K562 (cell line): Measurements from ENCODE around the gene PIGX. TPM values are rescaled to one million over a fixed set of nuclear protein-coding genes. Genes with fewer than 3 reads are reported as not detected.

Source experiments
- CSDE1 ChIP-seq, 2 experiments: fragments of 450-650 bp; IDR thresholded peaks; 2 replicates each; pipeline ENCODE4 v1.6.1; 2016; ENCODE audit warnings: mild to moderate bottlenecking in 1 of 2
- MTA3 ChIP-seq: fragments of 450-650 bp; formaldehyde crosslinking; IDR thresholded peaks from 2 replicates; pipeline ENCODE4 v1.6.1; 2017; ENCODE audit warnings: mild to moderate bottlenecking, borderline replicate concordance
- NR3C1 ChIP-seq: sonication (generic); formaldehyde crosslinking; IDR thresholded peaks from 2 replicates; pipeline ENCODE4 v1.8.1; 2022; ENCODE audit warnings: missing genetic modification reagents
- STAG1 ChIP-seq: sonication (generic); formaldehyde crosslinking; IDR thresholded peaks from 2 replicates; pipeline ENCODE4 v1.5.0; 2020; ENCODE audit warnings: missing genetic modification reagents, borderline replicate concordance
- TEAD4 ChIP-seq, 2 experiments: sonication (generic) in 1 of 2; formaldehyde crosslinking in 1 of 2; IDR thresholded peaks; 2 replicates each; pipeline versions ENCODE4 v1.6.1 to v1.8.0; 2012 to 2022; ENCODE audit warnings: borderline replicate concordance in 1 of 2, inconsistent platforms in 1 of 2, low read length in 1 of 2, mild to moderate bottlenecking in 1 of 2, missing genetic modification reagents in 1 of 2
- ZKSCAN8 ChIP-seq: fragments of 200-800 bp; sonication (Bioruptor generic); IDR thresholded peaks from 2 replicates; pipeline ENCODE4 v1.6.1; 2016; ENCODE audit warnings: missing genetic modification characterization, missing compliant biosample characterization
- ZNF143 ChIP-seq: sonication (generic); formaldehyde crosslinking; IDR thresholded peaks from 2 replicates; pipeline ENCODE4 v1.9.0; 2022; ENCODE audit warnings: mild to moderate bottlenecking, missing genetic modification reagents
- ZNF668 ChIP-seq: fragments of 250-450 bp; sonication (Bioruptor Pico); IDR thresholded peaks from 2 replicates; pipeline ENCODE4 v1.8.0; 2022; ENCODE audit warnings: mild to moderate bottlenecking, inconsistent platforms
- polyA plus RNA-seq, 8 experiments: library from polyadenylated mRNA; depleted of rRNA in 4 of 8; stranded (reverse) in 5 of 8; unstranded in 3 of 8; fragments of >200 nt; fragmentation: Nextera tagmentation in 2 of 8; fragmentation: Illumina TruSeq in 1 of 8; extraction: Ambion mirVana in 2 of 8; extraction: Trizol in 1 of 8; gene quantifications; 2 replicates each; pipeline versions ENCODE4 v1.2.1 to v1.2.3, GENCODE V29; 2011 to 2014; ENCODE audit warnings: inconsistent platforms in 1 of 8, missing spikeins in 1 of 8
- total RNA-seq, 7 experiments: library from RNA; depleted of rRNA in 6 of 7; stranded (reverse); fragments of >200 nt in 6 of 7; fragmentation: Illumina TruSeq in 2 of 7; extraction: Trizol in 2 of 7; gene quantifications; 2 replicates each; pipeline versions ENCODE4 v1.2.1 to v1.2.3, GENCODE V29; 2011 to 2021; ENCODE audit warnings: low replicate concordance in 1 of 7
- TF ChIP-seq, protein P1 (sequence below): fragments of 450-650 bp; IDR thresholded peaks from 2 replicates; pipeline ENCODE4 v1.6.1; 2017; ENCODE audit warnings: antibody characterized with exemption
- TF ChIP-seq, protein P2 (sequence below), 2 experiments: fragments of 450-650 bp in 1 of 2; sonication (generic) in 1 of 2; formaldehyde crosslinking in 1 of 2; IDR thresholded peaks; 2 replicates each; pipeline versions ENCODE4 v1.7.1 to v1.9.0; 2016 to 2022; ENCODE audit warnings: inconsistent platforms in 1 of 2, mild to moderate bottlenecking in 1 of 2, missing genetic modification reagents in 1 of 2
- TF ChIP-seq, protein P3 (sequence below): sonication (generic); formaldehyde crosslinking; IDR thresholded peaks from 2 replicates; pipeline ENCODE4 v1.8.0; 2023; ENCODE audit warnings: mild to moderate bottlenecking, missing genetic modification reagents

The PIGX gene
- total and polyA plus RNA-seq, 9 of the 15 experiments (the other 6 are each of a cell fraction or from before 2014, with no cell fraction given), result 3.7 to 36.3 (median 26.9) TPM

DNA sequence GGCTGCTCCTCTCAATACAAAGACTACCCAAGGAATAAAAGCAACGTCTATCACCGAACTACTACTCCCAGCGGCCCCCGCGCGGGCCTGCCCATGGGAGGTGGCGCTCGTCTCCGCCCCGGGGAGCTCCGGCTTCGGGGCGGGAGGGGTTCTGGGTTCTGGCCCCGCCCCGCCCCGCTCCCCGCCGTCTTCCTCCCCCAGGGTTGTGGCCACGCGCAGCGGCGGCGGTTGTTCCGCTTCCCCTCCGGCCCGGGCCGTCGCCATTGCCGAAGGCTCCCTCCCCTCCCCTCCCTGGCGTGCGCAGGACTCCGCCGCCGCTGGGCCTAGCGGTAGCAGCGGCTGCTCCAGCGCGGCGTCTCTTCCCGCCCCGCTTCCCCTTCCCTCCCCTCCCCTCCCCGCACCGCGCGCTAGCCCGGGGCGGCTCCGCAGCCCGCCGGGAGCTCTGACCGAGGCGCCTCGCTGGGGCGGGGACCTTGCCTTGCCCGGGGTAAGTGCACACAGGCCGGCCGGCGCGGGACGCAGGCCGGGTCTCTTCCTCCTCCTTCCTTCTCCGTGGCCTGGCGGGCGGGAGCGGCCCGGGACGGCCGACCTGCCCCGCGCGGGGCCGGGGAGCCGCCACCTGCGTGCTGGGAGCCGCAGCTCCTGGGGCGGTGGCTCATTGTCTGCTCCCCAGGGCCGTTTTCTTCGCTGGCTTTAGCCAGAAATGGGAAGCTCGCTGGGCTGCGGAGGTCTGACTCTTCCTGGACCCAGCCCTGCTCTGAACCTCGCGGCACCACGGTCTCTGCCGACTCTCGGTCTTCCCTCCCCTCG is 27.7 kb downstream of the PIGX start, which contains the start of gene PAK2 (continued):
- TF ChIP-seq, protein P1, sequence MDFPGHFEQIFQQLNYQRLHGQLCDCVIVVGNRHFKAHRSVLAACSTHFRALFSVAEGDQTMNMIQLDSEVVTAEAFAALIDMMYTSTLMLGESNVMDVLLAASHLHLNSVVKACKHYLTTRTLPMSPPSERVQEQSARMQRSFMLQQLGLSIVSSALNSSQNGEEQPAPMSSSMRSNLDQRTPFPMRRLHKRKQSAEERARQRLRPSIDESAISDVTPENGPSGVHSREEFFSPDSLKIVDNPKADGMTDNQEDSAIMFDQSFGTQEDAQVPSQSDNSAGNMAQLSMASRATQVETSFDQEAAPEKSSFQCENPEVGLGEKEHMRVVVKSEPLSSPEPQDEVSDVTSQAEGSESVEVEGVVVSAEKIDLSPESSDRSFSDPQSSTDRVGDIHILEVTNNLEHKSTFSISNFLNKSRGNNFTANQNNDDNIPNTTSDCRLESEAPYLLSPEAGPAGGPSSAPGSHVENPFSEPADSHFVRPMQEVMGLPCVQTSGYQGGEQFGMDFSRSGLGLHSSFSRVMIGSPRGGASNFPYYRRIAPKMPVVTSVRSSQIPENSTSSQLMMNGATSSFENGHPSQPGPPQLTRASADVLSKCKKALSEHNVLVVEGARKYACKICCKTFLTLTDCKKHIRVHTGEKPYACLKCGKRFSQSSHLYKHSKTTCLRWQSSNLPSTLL, result no peak
- TF ChIP-seq NR3C1 (CRISPR knock-in tag), result no peak; the same call in none of the 2 replicates
- no peak for TF ChIP-seq CSDE1 (IDR thresholded peaks at IDR 0.05)
- TF ChIP-seq ZKSCAN8 (CRISPR knock-in tag), result no peak
- no peak for TF ChIP-seq STAG1 (CRISPR knock-in tag)
- TF ChIP-seq, protein P2, sequence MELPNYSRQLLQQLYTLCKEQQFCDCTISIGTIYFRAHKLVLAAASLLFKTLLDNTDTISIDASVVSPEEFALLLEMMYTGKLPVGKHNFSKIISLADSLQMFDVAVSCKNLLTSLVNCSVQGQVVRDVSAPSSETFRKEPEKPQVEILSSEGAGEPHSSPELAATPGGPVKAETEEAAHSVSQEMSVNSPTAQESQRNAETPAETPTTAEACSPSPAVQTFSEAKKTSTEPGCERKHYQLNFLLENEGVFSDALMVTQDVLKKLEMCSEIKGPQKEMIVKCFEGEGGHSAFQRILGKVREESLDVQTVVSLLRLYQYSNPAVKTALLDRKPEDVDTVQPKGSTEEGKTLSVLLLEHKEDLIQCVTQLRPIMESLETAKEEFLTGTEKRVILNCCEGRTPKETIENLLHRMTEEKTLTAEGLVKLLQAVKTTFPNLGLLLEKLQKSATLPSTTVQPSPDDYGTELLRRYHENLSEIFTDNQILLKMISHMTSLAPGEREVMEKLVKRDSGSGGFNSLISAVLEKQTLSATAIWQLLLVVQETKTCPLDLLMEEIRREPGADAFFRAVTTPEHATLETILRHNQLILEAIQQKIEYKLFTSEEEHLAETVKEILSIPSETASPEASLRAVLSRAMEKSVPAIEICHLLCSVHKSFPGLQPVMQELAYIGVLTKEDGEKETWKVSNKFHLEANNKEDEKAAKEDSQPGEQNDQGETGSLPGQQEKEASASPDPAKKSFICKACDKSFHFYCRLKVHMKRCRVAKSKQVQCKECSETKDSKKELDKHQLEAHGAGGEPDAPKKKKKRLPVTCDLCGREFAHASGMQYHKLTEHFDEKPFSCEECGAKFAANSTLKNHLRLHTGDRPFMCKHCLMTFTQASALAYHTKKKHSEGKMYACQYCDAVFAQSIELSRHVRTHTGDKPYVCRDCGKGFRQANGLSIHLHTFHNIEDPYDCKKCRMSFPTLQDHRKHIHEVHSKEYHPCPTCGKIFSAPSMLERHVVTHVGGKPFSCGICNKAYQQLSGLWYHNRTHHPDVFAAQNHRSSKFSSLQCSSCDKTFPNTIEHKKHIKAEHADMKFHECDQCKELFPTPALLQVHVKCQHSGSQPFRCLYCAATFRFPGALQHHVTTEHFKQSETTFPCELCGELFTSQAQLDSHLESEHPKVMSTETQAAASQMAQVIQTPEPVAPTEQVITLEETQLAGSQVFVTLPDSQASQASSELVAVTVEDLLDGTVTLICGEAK (IDR thresholded peaks at IDR 0.05), result 0 out of 2 replicates have a peak, but pooled peaks have one; percentile 36
- TF ChIP-seq, protein P2 (CRISPR knock-in tag; IDR thresholded peaks at IDR 0.05), result no peak
- TF ChIP-seq, protein P3, sequence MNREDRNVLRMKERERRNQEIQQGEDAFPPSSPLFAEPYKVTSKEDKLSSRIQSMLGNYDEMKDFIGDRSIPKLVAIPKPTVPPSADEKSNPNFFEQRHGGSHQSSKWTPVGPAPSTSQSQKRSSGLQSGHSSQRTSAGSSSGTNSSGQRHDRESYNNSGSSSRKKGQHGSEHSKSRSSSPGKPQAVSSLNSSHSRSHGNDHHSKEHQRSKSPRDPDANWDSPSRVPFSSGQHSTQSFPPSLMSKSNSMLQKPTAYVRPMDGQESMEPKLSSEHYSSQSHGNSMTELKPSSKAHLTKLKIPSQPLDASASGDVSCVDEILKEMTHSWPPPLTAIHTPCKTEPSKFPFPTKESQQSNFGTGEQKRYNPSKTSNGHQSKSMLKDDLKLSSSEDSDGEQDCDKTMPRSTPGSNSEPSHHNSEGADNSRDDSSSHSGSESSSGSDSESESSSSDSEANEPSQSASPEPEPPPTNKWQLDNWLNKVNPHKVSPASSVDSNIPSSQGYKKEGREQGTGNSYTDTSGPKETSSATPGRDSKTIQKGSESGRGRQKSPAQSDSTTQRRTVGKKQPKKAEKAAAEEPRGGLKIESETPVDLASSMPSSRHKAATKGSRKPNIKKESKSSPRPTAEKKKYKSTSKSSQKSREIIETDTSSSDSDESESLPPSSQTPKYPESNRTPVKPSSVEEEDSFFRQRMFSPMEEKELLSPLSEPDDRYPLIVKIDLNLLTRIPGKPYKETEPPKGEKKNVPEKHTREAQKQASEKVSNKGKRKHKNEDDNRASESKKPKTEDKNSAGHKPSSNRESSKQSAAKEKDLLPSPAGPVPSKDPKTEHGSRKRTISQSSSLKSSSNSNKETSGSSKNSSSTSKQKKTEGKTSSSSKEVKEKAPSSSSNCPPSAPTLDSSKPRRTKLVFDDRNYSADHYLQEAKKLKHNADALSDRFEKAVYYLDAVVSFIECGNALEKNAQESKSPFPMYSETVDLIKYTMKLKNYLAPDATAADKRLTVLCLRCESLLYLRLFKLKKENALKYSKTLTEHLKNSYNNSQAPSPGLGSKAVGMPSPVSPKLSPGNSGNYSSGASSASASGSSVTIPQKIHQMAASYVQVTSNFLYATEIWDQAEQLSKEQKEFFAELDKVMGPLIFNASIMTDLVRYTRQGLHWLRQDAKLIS, result peak; percentile 81
- no peak for TF ChIP-seq TEAD4 (IDR thresholded peaks at IDR 0.05; ENCODE audit: low read length)
- no peak for TF ChIP-seq TEAD4 (CRISPR knock-in tag; IDR thresholded peaks at IDR 0.05; ENCODE audit: borderline replicate concordance)
- TF ChIP-seq ZNF143 (CRISPR knock-in tag), result peak; percentile 87
- TF ChIP-seq MTA3, result 0 out of 2 replicates have a peak, but pooled peaks have one; percentile 37
- no peak for TF ChIP-seq ZNF668 (CRISPR knock-in tag)
